ENCODE measurements around the gene C6orf89. TPM values are rescaled to one million over a fixed set of nuclear protein-coding genes. Genes with fewer than 3 reads are reported as not detected.

The C6orf89 gene
- total RNA-seq, 1 donor from 2014 or later: 57.9 TPM

DNA sequence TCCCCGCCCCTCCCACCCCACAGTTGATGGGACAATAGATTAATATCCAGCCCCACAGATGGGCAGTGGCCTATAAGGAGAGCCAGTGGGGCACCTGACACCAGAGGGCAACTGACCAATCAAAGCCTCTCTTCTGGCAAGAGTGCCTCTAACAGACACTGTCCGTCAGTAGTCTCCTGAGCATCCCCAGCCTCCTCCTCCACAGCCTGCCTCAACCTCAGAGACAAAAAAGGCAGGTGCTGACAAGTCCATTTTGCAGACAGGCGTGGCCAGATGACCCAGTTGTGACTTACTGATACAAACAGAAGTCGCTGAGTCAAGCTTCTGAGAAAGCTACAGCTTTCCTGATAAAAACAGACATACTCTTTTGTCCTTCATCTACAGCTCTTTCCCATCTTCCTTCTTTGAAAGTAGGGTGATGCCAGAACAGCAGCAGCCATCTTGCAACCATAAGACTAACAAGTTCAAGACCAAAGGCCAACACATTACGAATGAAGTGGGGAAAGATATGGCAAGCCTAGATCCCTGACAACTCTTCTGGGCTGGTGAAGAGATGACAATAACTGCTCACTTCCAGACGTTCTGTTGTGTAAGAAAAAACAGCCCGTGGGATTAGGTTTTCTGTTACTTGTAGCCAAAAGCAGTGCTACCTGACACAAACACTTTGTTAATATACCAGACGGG lies 23.4 kb upstream of the C6orf89 start:
- Histone ChIP-seq H3K36me3 (no peaks in the 10 kb centered on the region), H3K27me3 (no peaks in the 10 kb centered on the region), H3K4me1 (no peaks in the 10 kb centered on the region), H3K9me3 (no peaks in the 10 kb centered on the region), H3K4me3 (no peak overlapping the region), H3K27ac (no peak overlapping the region)
- DNase-seq: no peak
- no peak for ATAC-seq
- TF ChIP-seq, protein P1, sequence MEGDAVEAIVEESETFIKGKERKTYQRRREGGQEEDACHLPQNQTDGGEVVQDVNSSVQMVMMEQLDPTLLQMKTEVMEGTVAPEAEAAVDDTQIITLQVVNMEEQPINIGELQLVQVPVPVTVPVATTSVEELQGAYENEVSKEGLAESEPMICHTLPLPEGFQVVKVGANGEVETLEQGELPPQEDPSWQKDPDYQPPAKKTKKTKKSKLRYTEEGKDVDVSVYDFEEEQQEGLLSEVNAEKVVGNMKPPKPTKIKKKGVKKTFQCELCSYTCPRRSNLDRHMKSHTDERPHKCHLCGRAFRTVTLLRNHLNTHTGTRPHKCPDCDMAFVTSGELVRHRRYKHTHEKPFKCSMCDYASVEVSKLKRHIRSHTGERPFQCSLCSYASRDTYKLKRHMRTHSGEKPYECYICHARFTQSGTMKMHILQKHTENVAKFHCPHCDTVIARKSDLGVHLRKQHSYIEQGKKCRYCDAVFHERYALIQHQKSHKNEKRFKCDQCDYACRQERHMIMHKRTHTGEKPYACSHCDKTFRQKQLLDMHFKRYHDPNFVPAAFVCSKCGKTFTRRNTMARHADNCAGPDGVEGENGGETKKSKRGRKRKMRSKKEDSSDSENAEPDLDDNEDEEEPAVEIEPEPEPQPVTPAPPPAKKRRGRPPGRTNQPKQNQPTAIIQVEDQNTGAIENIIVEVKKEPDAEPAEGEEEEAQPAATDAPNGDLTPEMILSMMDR (IDR thresholded peaks at IDR 0.05): no peak
- intact Hi-C loops (cut with DNase I): no loop called here

DNA sequence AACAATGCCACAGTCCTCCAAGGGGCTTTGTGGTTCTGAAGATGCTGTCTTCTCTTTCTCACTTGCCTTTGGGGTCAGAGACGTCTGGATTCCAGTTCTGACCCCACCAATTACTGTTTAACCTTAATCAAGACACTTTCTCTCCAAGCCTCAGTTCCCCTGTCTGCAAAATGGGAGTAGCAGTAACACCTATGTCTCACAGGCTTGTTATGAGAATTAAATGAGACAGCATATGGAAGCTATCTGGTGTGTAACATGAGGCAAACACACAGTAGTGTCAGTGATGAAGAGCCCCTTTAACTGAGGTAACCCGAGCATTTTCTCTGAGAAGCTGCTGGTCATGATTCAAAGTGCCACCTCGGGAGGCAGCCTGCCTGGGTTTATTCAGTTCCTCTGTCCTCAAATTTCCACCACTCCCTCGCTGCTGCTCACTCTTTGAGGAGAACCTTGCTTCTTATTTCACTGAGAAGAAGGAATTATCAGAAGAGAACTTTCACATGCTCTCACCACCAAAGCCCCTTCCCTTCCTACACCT lies 22.8 kb upstream of the C6orf89 start:
- intact Hi-C loops (cut with DNase I): no loop called here
- TF ChIP-seq, protein P1 (IDR thresholded peaks at IDR 0.05): no peak
- DNase-seq (no peak), ATAC-seq (no peak)
- H3K27me3 ChIP-seq: no peaks in the 10 kb centered on the region
- no peak overlapping the region for H3K4me3 ChIP-seq
- H3K9me3 ChIP-seq: no peaks in the 10 kb centered on the region
- no peaks in the 10 kb centered on the region for H3K4me1 ChIP-seq
- H3K36me3 ChIP-seq: no peaks in the 10 kb centered on the region
- no peak overlapping the region for H3K27ac ChIP-seq

DNA sequence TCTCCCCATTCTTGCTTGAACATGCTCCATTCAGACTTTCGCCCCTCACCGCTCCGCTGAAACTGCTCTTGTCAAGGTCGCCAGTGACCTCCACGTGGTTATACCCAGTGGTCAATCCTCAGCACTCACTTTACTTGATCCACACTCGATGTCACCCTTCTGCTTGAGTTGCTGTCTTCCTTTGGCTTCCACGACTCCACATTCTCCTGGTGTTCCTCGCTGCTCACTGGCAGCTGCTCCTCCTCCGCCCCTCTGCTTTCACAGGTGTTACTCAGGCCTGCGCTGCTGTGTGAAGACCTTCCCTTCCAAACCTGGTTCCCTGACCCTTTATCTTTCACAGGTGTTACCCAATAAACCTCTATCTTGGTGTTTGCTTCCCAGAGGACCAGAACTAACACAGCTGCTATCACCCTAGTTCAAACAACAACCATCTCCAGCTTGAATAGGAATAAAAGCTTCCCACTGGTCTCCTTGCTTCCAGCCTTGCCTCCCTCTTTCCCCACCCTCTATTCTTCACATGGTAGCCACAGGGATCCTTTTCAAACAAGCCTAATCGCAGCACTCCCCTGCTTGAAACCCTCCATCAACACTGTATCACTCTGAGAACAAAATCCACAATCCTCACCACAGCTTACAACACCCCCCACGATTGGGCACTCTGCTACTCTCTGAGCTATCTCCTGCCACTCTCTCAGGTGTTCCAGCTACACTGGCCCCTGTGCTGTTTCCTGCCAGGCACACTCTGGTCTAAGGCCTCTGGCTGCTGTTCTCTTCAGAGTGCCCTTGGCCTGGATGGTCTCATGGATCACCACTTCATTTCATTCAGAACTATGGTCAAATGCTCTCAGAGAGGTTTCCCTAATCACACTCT lies 21.8 kb upstream of the C6orf89 start:
- no peak for DNase-seq
- intact Hi-C loops (cut with DNase I): no loop called here
- H3K9me3 ChIP-seq: no peaks in the 10 kb centered on the region
- H3K4me1 ChIP-seq: no peaks in the 10 kb centered on the region
- ATAC-seq: no peak
- H3K4me3 ChIP-seq: no peak overlapping the region
- TF ChIP-seq, protein P1 (IDR thresholded peaks at IDR 0.05): no peak
- H3K27me3 ChIP-seq: no peaks in the 10 kb centered on the region
- H3K36me3 ChIP-seq: peaks cover 5% of the 10 kb centered on the region
- no peak overlapping the region for H3K27ac ChIP-seq

DNA sequence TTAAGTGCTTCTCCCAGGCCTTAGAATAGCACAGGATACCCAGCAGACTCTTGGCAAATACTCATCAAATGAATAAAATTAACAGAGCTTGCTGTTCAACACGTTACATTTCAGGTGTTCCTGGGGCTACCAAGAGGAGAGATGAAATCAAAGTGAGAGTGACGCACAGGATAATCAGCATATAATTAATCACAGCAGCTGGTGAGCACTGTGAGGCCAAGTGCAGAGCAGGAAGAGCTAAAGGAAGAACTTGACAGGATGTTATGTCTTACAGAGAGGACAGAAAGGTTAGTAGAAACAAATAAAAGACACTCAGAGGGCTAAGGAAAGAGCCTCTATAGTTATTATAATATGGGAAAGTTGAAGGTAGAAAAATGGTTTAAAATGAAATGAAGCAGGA lies 19.9 kb upstream of the C6orf89 start:
- Histone ChIP-seq H3K9me3 (no peaks in the 10 kb centered on the region), H3K36me3 (peaks cover 8% of the 10 kb centered on the region), H3K4me1 (no peaks in the 10 kb centered on the region), H3K4me3 (no peak overlapping the region), H3K27ac (no peak overlapping the region), H3K27me3 (no peaks in the 10 kb centered on the region)
- ATAC-seq: no peak
- intact Hi-C loops (cut with DNase I): no loop called here
- TF ChIP-seq, protein P1 (IDR thresholded peaks at IDR 0.05): no peak
- no peak for DNase-seq

DNA sequence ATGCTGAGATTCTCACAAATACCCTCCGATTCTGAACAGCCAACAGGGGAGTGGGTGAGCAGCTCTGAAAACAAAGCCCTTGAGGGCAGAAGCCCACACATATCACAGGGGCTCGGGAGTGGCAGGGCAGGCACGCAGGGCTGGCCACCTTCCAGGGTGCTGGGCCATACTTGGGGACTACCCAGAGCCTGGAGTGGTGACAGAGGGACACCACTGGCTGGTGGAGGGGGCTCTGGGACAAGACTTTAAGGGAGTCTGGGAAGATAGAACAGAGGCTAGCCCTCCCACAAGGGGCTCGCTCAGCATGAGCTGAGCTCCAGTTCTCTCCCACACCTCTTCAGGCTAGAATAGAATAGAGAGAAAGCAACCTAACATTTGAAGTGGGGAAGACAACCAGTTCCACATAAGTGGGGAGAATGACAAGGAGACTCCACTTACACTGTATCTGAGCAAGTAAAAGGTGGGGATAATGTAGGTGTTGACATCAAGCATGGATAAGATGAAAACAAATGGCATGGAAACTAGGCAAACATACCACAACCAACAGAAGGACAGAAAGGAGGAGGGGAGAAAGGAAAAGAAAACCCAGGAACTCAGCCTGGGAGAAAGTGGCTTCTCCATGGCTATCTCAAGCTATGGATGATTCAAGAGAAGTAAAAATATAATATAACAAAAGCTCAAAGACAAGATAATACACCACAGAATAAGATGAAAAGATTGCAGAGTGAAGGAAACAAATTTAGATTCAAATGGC lies 18.1 kb upstream of the C6orf89 start:
- Histone ChIP-seq H3K27me3 (no peaks in the 10 kb centered on the region), H3K27ac (no peak overlapping the region), H3K4me1 (no peaks in the 10 kb centered on the region), H3K36me3 (peaks cover 8% of the 10 kb centered on the region), H3K9me3 (no peaks in the 10 kb centered on the region), H3K4me3 (no peak overlapping the region)
- DNase-seq: no peak
- TF ChIP-seq, protein P1 (IDR thresholded peaks at IDR 0.05): no peak
- no peak for ATAC-seq
- intact Hi-C loops (cut with DNase I): no loop called here

Measured in upper lobe of right lung (tissue), 1 donor.